DMS53 (cell line): Measurements from ENCODE around the gene KLHL3.

ENCODE experiments used
- DNase-seq: peaks from one replicate; lab custom pipeline; 2025; lab: John Stamatoyannopoulos, UW

KLHL3 gene

DNA sequence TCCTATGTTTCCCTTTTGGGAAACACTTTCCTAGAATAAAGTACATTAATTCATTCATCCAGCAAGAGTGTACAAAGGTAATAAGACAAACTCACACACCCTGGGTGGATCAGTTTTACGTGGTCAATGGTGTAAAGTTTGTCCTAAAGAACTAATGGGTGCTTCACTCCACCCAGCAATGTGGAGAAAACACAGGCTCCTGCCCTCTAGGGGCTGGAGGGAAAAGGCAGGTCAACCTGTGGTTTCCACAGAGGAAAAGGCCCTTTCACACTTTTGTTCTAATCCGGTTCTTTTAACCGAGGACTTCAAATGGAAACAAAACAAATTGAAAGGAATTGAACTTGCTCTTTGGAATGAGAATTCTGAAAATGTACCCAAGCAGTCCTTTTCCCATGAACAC is 155.9 kb downstream of the KLHL3 start:
- DNase-seq = peak; percentile 20

DNA sequence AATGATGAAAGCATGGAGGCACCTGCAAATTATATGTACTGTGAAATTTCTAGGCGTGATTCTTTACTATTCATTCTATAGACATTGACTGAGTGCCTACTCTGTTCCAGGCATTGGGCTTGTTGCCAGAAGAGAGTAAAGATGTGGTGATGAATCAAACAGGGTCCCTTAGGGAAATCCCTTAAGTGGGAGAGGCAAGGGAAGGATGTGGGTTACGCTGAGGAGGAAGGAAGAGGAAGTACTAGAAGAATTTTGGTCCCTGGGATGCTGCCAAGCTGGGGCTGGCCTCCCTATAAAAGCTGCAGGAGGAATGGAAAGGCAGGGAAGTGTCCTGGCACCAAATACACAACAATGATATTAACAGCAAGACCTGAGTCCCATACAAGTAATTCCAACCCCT is 160.0 kb downstream of the KLHL3 start:
- no peak for DNase-seq

- no peak for DNase-seq
Observed at GRCh38 chr5:137575211-137575610, 160.7 kb downstream of the KLHL3 start.

DNA sequence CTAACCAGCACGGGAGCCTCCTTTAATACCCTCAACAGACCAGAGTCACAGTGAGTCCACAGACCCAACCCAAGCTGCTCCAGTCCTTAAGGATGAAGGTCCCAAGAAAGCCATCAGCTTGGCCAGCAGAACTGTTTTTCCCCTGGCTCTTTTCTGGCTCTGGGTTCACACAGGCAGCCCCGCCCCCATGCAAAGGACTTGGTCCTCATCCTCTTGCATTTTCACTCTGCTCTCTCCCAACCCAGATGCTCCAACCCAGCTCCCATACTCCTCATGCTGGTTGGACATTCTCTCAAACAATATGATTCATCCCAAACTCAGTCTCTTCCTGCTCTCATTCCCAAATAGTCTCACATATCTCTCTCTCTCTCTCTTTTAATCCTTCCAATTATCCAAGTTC is 162.5 kb downstream of the KLHL3 start:
- DNase-seq = no peak

DNA sequence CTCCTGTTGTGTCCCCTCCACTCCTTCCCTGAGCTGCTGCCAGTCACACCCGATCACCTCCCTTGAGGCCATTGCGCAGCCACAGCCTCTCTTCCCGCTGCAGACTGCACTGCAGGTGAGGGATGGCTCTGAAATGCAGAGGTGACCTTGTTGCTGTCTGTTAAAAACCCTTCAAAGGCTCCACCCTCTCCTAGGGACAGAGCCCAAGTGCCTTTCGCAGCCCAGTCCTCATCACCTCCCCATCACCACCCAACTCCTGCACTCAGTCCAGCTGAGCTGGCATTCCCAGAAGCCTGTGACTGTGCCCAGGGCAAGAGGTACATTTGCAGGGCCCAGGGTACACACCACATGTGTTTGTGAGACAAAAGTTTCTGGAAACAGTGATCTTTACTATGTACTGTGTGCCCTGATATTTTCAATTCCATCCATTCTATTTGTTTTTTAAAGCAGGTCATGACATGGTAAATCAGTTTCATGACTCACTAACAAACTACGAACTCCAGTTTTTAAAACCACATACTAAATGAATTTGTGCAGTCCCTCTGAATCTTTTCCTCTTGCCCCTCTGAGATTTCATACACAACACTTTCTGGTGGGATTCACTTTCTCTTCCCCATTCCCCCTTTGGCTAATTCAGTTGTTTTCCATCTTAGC is 163.7 kb downstream of the KLHL3 start:
- no peak for DNase-seq

GRCh38 chr5:137570070-137570469 is 165.8 kb downstream of the KLHL3 start:
- DNase-seq = no peak
